SK-N-MC (cell line): ENCODE data around the gene RUFY3.

Experiments
- EZH2 ChIP-seq: fragments of 200-600 bp; sonication (generic); IDR thresholded peaks from one replicate; pipeline ENCODE4 v1.6.1; 2017; ENCODE audit warnings: antibody characterized with exemption
- FOXP2 ChIP-seq: optimal IDR thresholded peaks from 2 replicates; pipeline ENCODE3; 2011; ENCODE audit warnings: mild to moderate bottlenecking, moderate library complexity; ENCODE audit not compliant: insufficient read depth; ENCODE audit errors: extremely low read length, control extremely low read depth
- POLR2AphosphoS5 ChIP-seq: IDR thresholded peaks from 2 replicates; pipeline ENCODE4 v1.6.1; 2012; ENCODE audit warnings: mild to moderate bottlenecking, low read depth, low read length, borderline replicate concordance

GRCh38 chr4:70855464-70855863 lies 133.7 kb downstream of the RUFY3 start:
- no peak for TF ChIP-seq EZH2
- no peak for TF ChIP-seq POLR2AphosphoS5
- no peak for TF ChIP-seq FOXP2
